HepG2 (cell line): ENCODE data around the gene MAB21L4. TPM values are rescaled to one million over a fixed set of nuclear protein-coding genes. Genes with fewer than 3 reads are reported as not detected.

Experiments
- AGO2 ChIP-seq: fragments of 200-400 bp; formaldehyde crosslinking; optimal IDR thresholded peaks from 2 replicates; pipeline ENCODE3; 2017; ENCODE audit warnings: mild to moderate bottlenecking, low read depth, low read length, moderate library complexity
- GATAD2A ChIP-seq: IDR thresholded peaks from 2 replicates; pipeline ENCODE4 v1.6.1; 2016
- GMEB1 ChIP-seq: sonication (generic); formaldehyde crosslinking; IDR thresholded peaks from 2 replicates; pipeline ENCODE4 v1.5.1; 2020; ENCODE audit warnings: missing genetic modification reagents, mild to moderate bottlenecking, borderline replicate concordance
- NR2F6 ChIP-seq, 2 experiments: IDR thresholded peaks; 2 replicates each; pipeline ENCODE4 v1.6.1; 2016; ENCODE audit warnings: antibody characterized with exemption in 1 of 2, mild to moderate bottlenecking in 1 of 2
- POLR2G ChIP-seq: fragments of 200-400 bp; formaldehyde crosslinking; IDR thresholded peaks from 2 replicates; pipeline ENCODE4 v1.6.1; 2018; ENCODE audit warnings: mild to moderate bottlenecking, low read depth, low read length, moderate library complexity
- TARDBP ChIP-seq: sonication (generic); formaldehyde crosslinking; IDR thresholded peaks from 2 replicates; pipeline ENCODE4 v1.8.0; 2022; ENCODE audit warnings: mild to moderate bottlenecking, missing genetic modification reagents
- ZBTB34 ChIP-seq: sonication (generic); formaldehyde crosslinking; IDR thresholded peaks from 2 replicates; pipeline ENCODE4 v1.8.0; 2022; ENCODE audit warnings: mild to moderate bottlenecking, missing genetic modification reagents
- ZNF281 ChIP-seq: sonication (generic); formaldehyde crosslinking; IDR thresholded peaks from 2 replicates; pipeline ENCODE4 v1.4.0; 2020; ENCODE audit warnings: missing genetic modification reagents, borderline replicate concordance
- ZNF318 ChIP-seq: sonication (generic); formaldehyde crosslinking; IDR thresholded peaks from 2 replicates; pipeline ENCODE4 v1.4.0; 2020; ENCODE audit warnings: mild to moderate bottlenecking, missing genetic modification reagents
- ZNF350 ChIP-seq: sonication (generic); formaldehyde crosslinking; IDR thresholded peaks from 2 replicates; pipeline ENCODE4 v1.4.0; 2020; ENCODE audit warnings: mild to moderate bottlenecking, low read depth, missing genetic modification reagents, borderline replicate concordance
- ZNF441 ChIP-seq: sonication (generic); formaldehyde crosslinking; IDR thresholded peaks from 2 replicates; pipeline ENCODE4 v1.7.0; 2021; ENCODE audit warnings: missing genetic modification reagents, borderline replicate concordance
- ZNF737 ChIP-seq: sonication (generic); formaldehyde crosslinking; IDR thresholded peaks from 2 replicates; pipeline ENCODE4 v1.5.0; 2020; ENCODE audit warnings: missing genetic modification reagents, mild to moderate bottlenecking, borderline replicate concordance
- ZNF749 ChIP-seq: sonication (generic); formaldehyde crosslinking; IDR thresholded peaks from 2 replicates; pipeline ENCODE4 v1.8.0; 2022; ENCODE audit warnings: mild to moderate bottlenecking, missing genetic modification reagents, moderate library complexity, borderline replicate concordance
- polyA plus RNA-seq, 8 experiments: library from polyadenylated mRNA; depleted of rRNA in 3 of 8; stranded (reverse) in 7 of 8; unstranded in 1 of 8; fragments of >200 nt; fragmentation: Illumina TruSeq in 4 of 8; extraction: Trizol in 4 of 8; gene quantifications; 2 replicates each; pipeline versions ENCODE4 v1.2.1 to v1.2.3, GENCODE V29; 2011 to 2016; ENCODE audit warnings: low read depth in 4 of 8, missing spikeins in 1 of 8, mixed read lengths in 1 of 8; ENCODE audit not compliant: insufficient read depth in 1 of 8
- total RNA-seq, 5 experiments: library from RNA; depleted of rRNA; stranded (reverse); fragments of >200 nt; fragmentation: Illumina TruSeq; extraction: Trizol; gene quantifications; 2 replicates each; pipeline ENCODE4 v1.2.3, GENCODE V29; 2016; ENCODE audit warnings: low read depth in 1 of 5

Gene MAB21L4
- total and polyA plus RNA-seq, 2 of the 13 experiments (the other 11 are each of a cell fraction or from before 2014, with no cell fraction given): 3.0 to 14.0 TPM

- TF ChIP-seq ZNF318 (CRISPR knock-in tag) (no peak), GATAD2A (CRISPR knock-in tag) (peak; percentile 98), GMEB1 (peak; percentile 67), ZNF281 (CRISPR knock-in tag) (no peak; the same call in 1 of the 2 replicates), TARDBP (CRISPR knock-in tag) (peak; percentile 98), ZNF441 (CRISPR knock-in tag) (peak; percentile 94), POLR2G (peak; percentile 89), NR2F6 (IDR thresholded peaks at IDR 0.05) (peak; percentile 65; the same call in 1 of the 2 replicates), NR2F6 (CRISPR knock-in tag; IDR thresholded peaks at IDR 0.05) (peak; percentile 95), ZBTB34 (peak; percentile 72), ZNF350 (CRISPR knock-in tag) (peak; percentile 98), ZNF749 (no peak), ZNF737 (CRISPR knock-in tag) (no peak), AGO2 (peak; percentile 81)
Observed at GRCh38 chr2:240873805-240874714, 21.9 kb downstream of the MAB21L4 start (continued).
